OCI-LY7 (cell line): ENCODE data around the gene LRRC36. TPM values are rescaled to one million over a fixed set of nuclear protein-coding genes. Genes with fewer than 3 reads are reported as not detected.

ENCODE experiments used
- BruUV-seq: library from RNA; stranded (reverse); fragments of 400-500 nt; replicated peaks from 2 replicates; lab custom pipeline; 2021; lab: Mats Ljungman, UMichigan
- CTCF ChIA-PET: fragments of 300-600 bp; sonication (Branson Sonifier 250); formaldehyde crosslinking; loops from one replicate; lab custom pipeline; 2022; ENCODE audit warnings: antibody characterized with exemption; ENCODE audit not compliant: unreplicated experiment; lab: Charles Lee
- POLR2A ChIA-PET: fragments of 300-600 bp; sonication (Branson Sonifier 250); formaldehyde crosslinking; loops from one replicate; lab custom pipeline; 2022; ENCODE audit warnings: antibody characterized with exemption; lab: Charles Lee
- DNase-seq: peaks from one replicate; pipeline ENCODE4 v3.0.0-alpha.2; 2015; ENCODE audit warnings: low spot score
- H2AFZ ChIP-seq: fragments of 200-600 bp; sonication (generic), shearing (Covaris generic); 2 replicates; pipeline ENCODE4 v1.6.1; 2014; ENCODE audit warnings: mild to moderate bottlenecking, antibody characterized with exemption, low read length, moderate library complexity
- H3K27ac ChIP-seq: fragments of 200-600 bp; sonication (generic); 2 replicates; pipeline ENCODE4 v1.5.1; 2014; ENCODE audit warnings: mixed run types, low read depth, mild to moderate bottlenecking, moderate library complexity, low read length, inconsistent platforms; ENCODE audit not compliant: poor library complexity, severe bottlenecking
- H3K36me3 ChIP-seq: fragments of 200-600 bp; sonication (generic); 2 replicates; pipeline ENCODE4 v1.6.1; 2014; ENCODE audit warnings: mild to moderate bottlenecking, antibody characterized with exemption, low read length, moderate library complexity, mixed read lengths; ENCODE audit not compliant: insufficient read depth
- H3K4me1 ChIP-seq: fragments of 200-600 bp; sonication (generic); 2 replicates; pipeline ENCODE4 v1.5.1; 2014; ENCODE audit warnings: mild to moderate bottlenecking, low read length; ENCODE audit not compliant: insufficient read depth, poor library complexity, severe bottlenecking
- H3K4me2 ChIP-seq: fragments of 200-600 bp; sonication (generic); 2 replicates; pipeline ENCODE4 v1.6.1; 2014; ENCODE audit warnings: mild to moderate bottlenecking, low read length
- H3K4me3 ChIP-seq: fragments of 200-600 bp; sonication (generic); 2 replicates; pipeline ENCODE4 v1.5.1; 2014; ENCODE audit warnings: mild to moderate bottlenecking, low read depth, low read length; ENCODE audit not compliant: poor library complexity, severe bottlenecking
- H3K79me2 ChIP-seq: fragments of 200-600 bp; sonication (generic); 2 replicates; pipeline ENCODE4 v1.6.1; 2016; ENCODE audit warnings: low read depth, mild to moderate bottlenecking, low read length, moderate library complexity, mixed read lengths; ENCODE audit not compliant: insufficient read depth
- H3K9me2 ChIP-seq: fragments of 200-600 bp; sonication (generic); 2 replicates; pipeline ENCODE4 v1.6.1; 2016; ENCODE audit warnings: mild to moderate bottlenecking, low read length, mixed read lengths; ENCODE audit not compliant: insufficient read depth
- H3K9me3 ChIP-seq: fragments of 200-600 bp; sonication (generic); 2 replicates; pipeline ENCODE4 v1.6.1; 2014; ENCODE audit warnings: mild to moderate bottlenecking, mixed run types, low read length, mixed read lengths
- H4K20me1 ChIP-seq: fragments of 200-600 bp; sonication (generic); 2 replicates; pipeline ENCODE4 v1.6.1; 2014; ENCODE audit warnings: mild to moderate bottlenecking, antibody characterized with exemption, low read length, moderate library complexity, mixed read lengths; ENCODE audit not compliant: insufficient read depth
- CTCF ChIP-seq: fragments of 200-600 bp; sonication (generic); conservative IDR thresholded peaks from 2 replicates; pipeline ENCODE4 v1.5.1; 2014; ENCODE audit warnings: mild to moderate bottlenecking, antibody characterized with exemption, low read length, moderate library complexity, mixed read lengths
- EZH2phosphoT487 ChIP-seq: fragments of 200-600 bp; sonication (generic); IDR thresholded peaks from 2 replicates; pipeline ENCODE4 v1.6.1; 2018; ENCODE audit warnings: low read depth, borderline replicate concordance, mild to moderate bottlenecking, mixed run types, antibody characterized with exemption, low read length, moderate library complexity, mixed read lengths
- intact Hi-C: fragments of 100-400 bp; cut with micrococcal nuclease; formaldehyde crosslinking; loops from one replicate; pipeline ENCODE4 v1.10.0; 2022; ENCODE audit not compliant: unreplicated experiment
- total RNA-seq, 2 experiments: library from RNA; depleted of rRNA in 1 of 2; stranded (reverse); fragments of >200 nt in 1 of 2; shearing (Covaris generic) in 1 of 2; gene quantifications; 2 replicates each; pipeline ENCODE4 v1.2.3, GENCODE V29; 2014 to 2022

LRRC36 gene
- total RNA-seq, 2 experiments from 2014 or later: not detected

- BruUV-seq: no TSS peak
- Histone ChIP-seq H3K4me3 (no peak overlapping the region), H3K4me2 (no peak overlapping the region), H3K9me2 (no peaks in the 10 kb centered on the region), H2AFZ (no peak overlapping the region), H3K9me3 (no peaks in the 10 kb centered on the region), H3K79me2 (no peaks in the 10 kb centered on the region), H4K20me1 (no peaks in the 10 kb centered on the region), H3K36me3 (no peaks in the 10 kb centered on the region), H3K27ac (no peak overlapping the region), H3K4me1 (no peaks in the 10 kb centered on the region)
- DNase-seq: no peak
- TF ChIP-seq EZH2phosphoT487 (no peak), CTCF (no peak)
- intact Hi-C loops: no loop called here
- CTCF ChIA-PET: no interaction called here
- POLR2A ChIA-PET: no interaction called here
These were observed 16.1 kb upstream of the LRRC36 start for GRCh38 chr16:67310561-67310960.

- POLR2A ChIA-PET: no interaction called here
These were observed 14.8 kb upstream of the LRRC36 start for GRCh38 chr16:67311607-67312488.

More at GRCh38 chr16:67311607-67312488, 14.8 kb upstream of the LRRC36 start:
- no peaks in the 10 kb centered on the region for H4K20me1 ChIP-seq
- TF ChIP-seq EZH2phosphoT487 (no peak), CTCF (no peak)
- H2AFZ ChIP-seq: no peak overlapping the region
- H3K79me2 ChIP-seq: no peaks in the 10 kb centered on the region
- intact Hi-C loops: no loop called here
- H3K4me2 ChIP-seq: no peak overlapping the region
- CTCF ChIA-PET: no interaction called here
- no peaks in the 10 kb centered on the region for H3K9me2 ChIP-seq
- H3K4me1 ChIP-seq: no peaks in the 10 kb centered on the region
- no peaks in the 10 kb centered on the region for H3K9me3 ChIP-seq
- DNase-seq: no peak
- no peak overlapping the region for H3K4me3 ChIP-seq
- no peak overlapping the region for H3K27ac ChIP-seq
- BruUV-seq: no TSS peak
- H3K36me3 ChIP-seq: no peaks in the 10 kb centered on the region
